HG03432 (cell line): ENCODE data around the gene ZDHHC16.

ENCODE experiments used
- ATAC-seq: cut with Tn5 transposase; IDR thresholded peaks from one replicate; pipeline ENCODE4 v1.9.1; 2021; ENCODE audit warnings: mild to moderate bottlenecking, moderate library complexity; ENCODE audit not compliant: unreplicated experiment

ZDHHC16 gene

GRCh38 chr10:97506199-97506991 is 60.4 kb downstream of the ZDHHC16 start:
- ATAC-seq, result no peak
